H1 (cell line): ENCODE measurements around the gene LYPD6B. TPM values are rescaled to one million over a fixed set of nuclear protein-coding genes. Genes with fewer than 3 reads are reported as not detected.

Experiments used
- CTCF ChIA-PET: fragments of 300-600 bp; sonication (Branson Sonifier 250); formaldehyde crosslinking; loops from one replicate; lab custom pipeline; 2021; ENCODE audit not compliant: partially characterized antibody; lab: Charles Lee
- POLR2A ChIA-PET: fragments of 300-600 bp; sonication (Branson Sonifier 250); formaldehyde crosslinking; loops from one replicate; lab custom pipeline; 2021; ENCODE audit warnings: inconsistent platforms; ENCODE audit not compliant: partially characterized antibody; lab: Charles Lee
- DNase-seq, 2 experiments: peaks; one replicate each; pipeline versions ENCODE4 v3.0.0 to v3.0.0-alpha.2; 2010 to 2022; ENCODE audit warnings: low spot score in 2 of 2, low read depth in 1 of 2, mixed read lengths in 1 of 2
- FAIRE-seq: peaks from 2 replicates; lab custom pipeline; 2011; peaks lifted over from hg19 to GRCh38; lab: Jason Lieb, UNC
- H2AFZ ChIP-seq: 2 replicates; pipeline ENCODE4 v1.8.1; 2012; ENCODE audit warnings: low read length, inconsistent platforms
- H2AK5ac ChIP-seq: 2 replicates; pipeline ENCODE4 v1.6.1; 2013; ENCODE audit warnings: low read depth, low read length
- H2BK120ac ChIP-seq: replicated peaks from 2 replicates; pipeline ENCODE3; 2013; ENCODE audit warnings: low read depth, low read length, inconsistent platforms
- H2BK12ac ChIP-seq: 2 replicates; pipeline ENCODE4 v1.6.1; 2013; ENCODE audit warnings: low read depth, low read length
- H2BK15ac ChIP-seq: 2 replicates; pipeline ENCODE4 v1.6.1; 2013; ENCODE audit warnings: low read length
- H2BK20ac ChIP-seq: 2 replicates; pipeline ENCODE4 v1.6.1; 2013; ENCODE audit warnings: low read length
- H2BK5ac ChIP-seq: 2 replicates; pipeline ENCODE4 v1.6.1; 2013; ENCODE audit warnings: low read depth, low read length
- H3K14ac ChIP-seq: 2 replicates; pipeline ENCODE4 v1.6.1; 2013; ENCODE audit warnings: inconsistent platforms; ENCODE audit not compliant: insufficient read length
- H3K18ac ChIP-seq: 2 replicates; pipeline ENCODE4 v1.6.1; 2013; ENCODE audit warnings: low read length; ENCODE audit errors: extremely low read depth
- H3K23ac ChIP-seq: 2 replicates; pipeline ENCODE4 v1.6.1; 2013; ENCODE audit warnings: inconsistent platforms; ENCODE audit not compliant: insufficient read length
- H3K23me2 ChIP-seq: 2 replicates; pipeline ENCODE4 v1.6.1; 2013; ENCODE audit warnings: low read depth, low read length
- H3K27ac ChIP-seq: 2 replicates; pipeline ENCODE4 v1.6.1; 2011; ENCODE audit warnings: low read depth, low read length, inconsistent platforms
- H3K27me3 ChIP-seq, 4 experiments: replicated peaks in 1 of 4; 1 replicate in 1 of 4; 2 replicates in 3 of 4; pipeline versions ENCODE4 v1.6.1 to v1.8.1; 2011 to 2013; ENCODE audit warnings: low read length in 3 of 4, mild to moderate bottlenecking in 3 of 4, inconsistent platforms in 2 of 4, mixed read lengths in 2 of 4, moderate library complexity in 1 of 4; ENCODE audit not compliant: control insufficient read depth in 3 of 4, insufficient read depth in 3 of 4; ENCODE audit errors: extremely low read depth in 1 of 4
- H3K36me3 ChIP-seq, 4 experiments: 2 replicates each; pipeline versions ENCODE4 v1.6.1 to v1.8.1; 2011 to 2013; ENCODE audit warnings: mild to moderate bottlenecking in 4 of 4, low read length in 3 of 4, moderate library complexity in 2 of 4, control low read depth in 1 of 4, inconsistent platforms in 1 of 4; ENCODE audit not compliant: insufficient read depth in 4 of 4, control insufficient read depth in 2 of 4
- H3K4ac ChIP-seq: replicated peaks from 2 replicates; pipeline ENCODE3; 2013; ENCODE audit warnings: low read length, low read depth, mixed read lengths, inconsistent platforms; ENCODE audit not compliant: insufficient read length
- H3K4me1 ChIP-seq, 4 experiments: replicated peaks in 1 of 4; 1 replicate in 1 of 4; 2 replicates in 3 of 4; pipeline versions ENCODE4 v1.6.1 to v1.8.1; 2011 to 2013; ENCODE audit warnings: low read length in 3 of 4, inconsistent platforms in 2 of 4, mixed read lengths in 1 of 4; ENCODE audit not compliant: insufficient read depth in 4 of 4, control insufficient read depth in 3 of 4
- H3K4me2 ChIP-seq, 2 experiments: 2 replicates each; pipeline versions ENCODE4 v1.6.1 to v1.8.1; 2011 to 2013; ENCODE audit warnings: low read depth in 2 of 2, low read length in 2 of 2, control low read depth in 1 of 2, inconsistent platforms in 1 of 2, mild to moderate bottlenecking in 1 of 2; ENCODE audit not compliant: insufficient read depth in 1 of 2
- H3K4me3 ChIP-seq, 4 experiments: fragments of 200-600, 300-600 bp in 1 of 4; sonication (generic), shearing (Covaris generic), sonication (Bioruptor Twin) in 1 of 4; 2 replicates each; pipeline versions ENCODE4 v1.5.1 to v1.8.1; 2011 to 2016; ENCODE audit warnings: low read length in 4 of 4, low read depth in 3 of 4, control low read depth in 2 of 4, inconsistent platforms in 2 of 4, mild to moderate bottlenecking in 2 of 4, mixed read lengths in 1 of 4, moderate library complexity in 1 of 4; ENCODE audit not compliant: insufficient read depth in 2 of 4; ENCODE audit errors: extremely low read depth in 1 of 4
- H3K56ac ChIP-seq: replicated peaks from 2 replicates; pipeline ENCODE3; 2013; ENCODE audit warnings: low read depth, mild to moderate bottlenecking, mixed read lengths, low read length, inconsistent platforms; ENCODE audit not compliant: insufficient read length
- H3K79me1 ChIP-seq: 2 replicates; pipeline ENCODE4 v1.6.1; 2013; ENCODE audit warnings: low read depth, low read length, control low read depth
- H3K79me2 ChIP-seq, 2 experiments: 2 replicates each; pipeline versions ENCODE4 v1.6.1 to v1.8.1; 2012 to 2013; ENCODE audit warnings: low read length in 2 of 2, mild to moderate bottlenecking in 2 of 2, inconsistent platforms in 1 of 2; ENCODE audit not compliant: insufficient read depth in 2 of 2, control insufficient read depth in 1 of 2
- H3K9ac ChIP-seq, 4 experiments: replicated peaks in 1 of 4; 1 replicate in 1 of 4; 2 replicates in 3 of 4; pipeline versions ENCODE4 v1.6.1 to v1.8.1; 2011 to 2013; ENCODE audit warnings: low read depth in 3 of 4, low read length in 3 of 4, control low read depth in 2 of 4, mild to moderate bottlenecking in 2 of 4, moderate library complexity in 2 of 4, inconsistent platforms in 1 of 4; ENCODE audit errors: extremely low read depth in 1 of 4
- H3K9me3 ChIP-seq, 2 experiments: 2 replicates each; pipeline versions ENCODE4 v1.6.1 to v1.8.1; 2012 to 2013; ENCODE audit warnings: mild to moderate bottlenecking in 2 of 2, moderate library complexity in 2 of 2, control low read depth in 1 of 2, inconsistent platforms in 1 of 2, low read depth in 1 of 2, low read length in 1 of 2, mixed read lengths in 1 of 2; ENCODE audit not compliant: insufficient read depth in 2 of 2
- H4K20me1 ChIP-seq, 2 experiments: replicated peaks in 1 of 2; 2 replicates each; pipeline versions ENCODE3 to v1.8.1; 2011 to 2013; ENCODE audit warnings: inconsistent platforms in 2 of 2, low read length in 2 of 2, mild to moderate bottlenecking in 1 of 2; ENCODE audit not compliant: insufficient read depth in 2 of 2, control insufficient read depth in 1 of 2
- H4K5ac ChIP-seq: 2 replicates; pipeline ENCODE4 v1.6.1; 2013; ENCODE audit warnings: low read length, low read depth, mixed read lengths, inconsistent platforms; ENCODE audit not compliant: insufficient read length
- H4K8ac ChIP-seq: 2 replicates; pipeline ENCODE4 v1.8.0; 2013; ENCODE audit warnings: mild to moderate bottlenecking, moderate library complexity, low read length, inconsistent platforms; ENCODE audit not compliant: insufficient read depth; ENCODE audit errors: extremely low read depth
- H4K91ac ChIP-seq: replicated peaks from 2 replicates; pipeline ENCODE3; 2013; ENCODE audit warnings: low read length, mixed read lengths, inconsistent platforms; ENCODE audit not compliant: insufficient read length
- FOSL1 ChIP-seq: IDR thresholded peaks from 2 replicates; pipeline ENCODE4 v1.6.1; 2011; ENCODE audit warnings: mild to moderate bottlenecking, low read depth, low read length, moderate library complexity; ENCODE audit not compliant: insufficient read depth
- RAD21 ChIP-seq, 2 experiments: IDR thresholded peaks in 1 of 2; conservative IDR thresholded peaks in 1 of 2; 2 replicates each; pipeline ENCODE4 v1.6.1; 2011; ENCODE audit warnings: low read depth in 2 of 2, low read length in 2 of 2, improper control_type of control experiment in 1 of 2, inconsistent platforms in 1 of 2, mild to moderate bottlenecking in 1 of 2, moderate library complexity in 1 of 2
- YY1 ChIP-seq: IDR thresholded peaks from 2 replicates; pipeline ENCODE4 v1.6.1; 2011; ENCODE audit warnings: low read depth, mild to moderate bottlenecking, low read length
- WGBS, 2 experiments: shearing (Covaris generic) in 1 of 2; methylation state at CpG; one replicate each; pipeline versions ENCODE4 v1.1.6 to v1.1.7; 2013 to 2015; ENCODE audit warnings: low lambda C conversion rate in 2 of 2, mixed read lengths in 2 of 2, inconsistent platforms in 1 of 2, low coverage in 1 of 2, missing lambda C conversion rate in 1 of 2; ENCODE audit not compliant: insufficient replicate concordance in 2 of 2, insufficient coverage in 1 of 2, insufficient read length in 1 of 2; ENCODE audit errors: extremely low coverage in 1 of 2, missing lambda C conversion rate in 1 of 2; 5-methylcytosine and 5-hydroxymethylcytosine counted together
- polyA plus RNA-seq, 7 experiments: library from polyadenylated mRNA; depleted of rRNA in 3 of 7; stranded (reverse) in 5 of 7; unstranded in 2 of 7; fragments of >200 nt in 5 of 7; fragments of 200-250 nt in 2 of 7; gene quantifications; 1 replicate in 5 of 7; 2 replicates in 1 of 7; 4 replicates in 1 of 7; pipeline versions ENCODE4 v1.2.1 to v1.2.3, GENCODE V29; 2011 to 2013; ENCODE audit warnings: missing spikeins in 2 of 7, mixed read lengths in 2 of 7
- total RNA-seq: library from RNA; stranded (reverse); fragmentation: NEBNext Ultra II Directional; extraction: Animal tissue kit (Norgen Biotek cat#: 25700); gene quantifications from 2 replicates; pipeline ENCODE4 v1.2.1, GENCODE V29; 2021
- TF ChIP-seq, protein P1 (sequence below), 3 experiments: IDR thresholded peaks; 1 replicate in 2 of 3; 2 replicates in 1 of 3; pipeline versions ENCODE4 v1.5.1 to v1.6.1; 2011; ENCODE audit warnings: low read length in 3 of 3, mild to moderate bottlenecking in 3 of 3, inconsistent platforms in 2 of 3, low read depth in 1 of 3, moderate library complexity in 1 of 3; ENCODE audit not compliant: insufficient read depth in 1 of 3; ENCODE audit errors: control extremely low read depth in 1 of 3

LYPD6B gene
- total and polyA plus RNA-seq, 2 of the 8 experiments (the other 6 are each of a cell fraction or from before 2014, with no cell fraction given): 2.2 to 3.5 TPM

DNA sequence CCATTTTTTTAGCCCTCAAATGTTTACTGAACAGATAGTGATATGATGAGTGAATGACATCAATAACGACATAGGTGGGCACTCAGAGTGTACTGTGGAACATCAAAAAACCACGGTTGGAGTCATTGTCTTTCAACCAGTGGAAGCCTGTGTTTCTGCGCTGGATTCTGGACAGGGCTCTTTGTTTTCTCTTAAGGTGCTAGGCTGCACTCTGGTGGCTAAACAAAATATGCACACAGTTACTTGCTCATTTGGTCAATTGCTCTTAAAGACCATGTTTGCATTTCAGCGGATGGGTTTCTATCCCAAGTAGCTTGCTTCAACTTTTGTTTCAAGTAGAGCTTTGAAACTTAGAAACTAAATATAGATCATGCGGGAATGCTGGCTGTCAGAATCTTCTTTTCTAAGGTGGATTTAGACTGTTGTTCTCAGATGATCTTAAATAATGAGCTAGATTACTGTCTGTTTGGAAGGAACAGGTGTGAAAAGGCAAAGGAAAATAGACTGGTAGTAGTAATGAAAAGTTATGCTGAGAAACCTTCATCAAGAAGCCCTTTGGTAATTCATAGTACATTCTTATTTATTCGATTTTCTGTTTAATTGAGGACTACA lies 48.5 kb upstream of the LYPD6B start:
- Histone ChIP-seq H2BK15ac (no peak overlapping the region), H3K14ac (no peak overlapping the region), H3K18ac (no peak overlapping the region), H3K23ac (no peak overlapping the region), H3K9me3 (no peaks in the 10 kb centered on the region), H3K4ac (no peak overlapping the region), H2BK120ac (no peak overlapping the region), H3K79me1 (no peaks in the 10 kb centered on the region), H2BK20ac (no peak overlapping the region), H3K56ac (no peak overlapping the region), H4K5ac (no peak overlapping the region), H2AK5ac (no peak overlapping the region), H2AFZ (no peak overlapping the region), H3K36me3 (peaks cover 4 to 27% (median 17%) of the 10 kb centered on the region in 4 experiments), H3K27me3 (no peaks in the 10 kb centered on the region), H2BK5ac (no peak overlapping the region), H4K8ac (no peak overlapping the region), H4K91ac (no peak overlapping the region), H3K23me2 (no peaks in the 10 kb centered on the region), H3K4me1 (no peaks in the 10 kb centered on the region), H2BK12ac (no peak overlapping the region), H3K4me3 (no peak overlapping the region), H3K79me2 (no peaks in the 10 kb centered on the region), H4K20me1 (no peaks in the 10 kb centered on the region), H3K4me2 (no peak overlapping the region), H3K27ac (no peak overlapping the region), H3K9ac (no peak overlapping the region)
- TF ChIP-seq FOSL1 (no peak), YY1 (no peak), RAD21 (IDR thresholded peaks at IDR 0.05 in 1 of 2, conservative IDR thresholded peaks at IDR 0.05 in 1 of 2; ENCODE audit: low read depth in 2 of 2, low read length in 2 of 2) (peak; percentile 82 to 85)
- TF ChIP-seq, protein P1, sequence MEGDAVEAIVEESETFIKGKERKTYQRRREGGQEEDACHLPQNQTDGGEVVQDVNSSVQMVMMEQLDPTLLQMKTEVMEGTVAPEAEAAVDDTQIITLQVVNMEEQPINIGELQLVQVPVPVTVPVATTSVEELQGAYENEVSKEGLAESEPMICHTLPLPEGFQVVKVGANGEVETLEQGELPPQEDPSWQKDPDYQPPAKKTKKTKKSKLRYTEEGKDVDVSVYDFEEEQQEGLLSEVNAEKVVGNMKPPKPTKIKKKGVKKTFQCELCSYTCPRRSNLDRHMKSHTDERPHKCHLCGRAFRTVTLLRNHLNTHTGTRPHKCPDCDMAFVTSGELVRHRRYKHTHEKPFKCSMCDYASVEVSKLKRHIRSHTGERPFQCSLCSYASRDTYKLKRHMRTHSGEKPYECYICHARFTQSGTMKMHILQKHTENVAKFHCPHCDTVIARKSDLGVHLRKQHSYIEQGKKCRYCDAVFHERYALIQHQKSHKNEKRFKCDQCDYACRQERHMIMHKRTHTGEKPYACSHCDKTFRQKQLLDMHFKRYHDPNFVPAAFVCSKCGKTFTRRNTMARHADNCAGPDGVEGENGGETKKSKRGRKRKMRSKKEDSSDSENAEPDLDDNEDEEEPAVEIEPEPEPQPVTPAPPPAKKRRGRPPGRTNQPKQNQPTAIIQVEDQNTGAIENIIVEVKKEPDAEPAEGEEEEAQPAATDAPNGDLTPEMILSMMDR (IDR thresholded peaks at IDR 0.05; ENCODE audit: control extremely low read depth in 1 of 3, insufficient read depth in 1 of 3, low read depth in 1 of 3, low read length in 3 of 3): peak in 2 of 3 experiments; percentile 58 to 62; a peak in 3 of 4 replicates
- FAIRE-seq (peak; percentile 84), DNase-seq (no peak)
- CTCF ChIA-PET: interaction anchor here (0.7 to 2.6 kb wide), 22 partner anchors 8 to 435 kb away, joined by 3 to 9 read pairs (median 3); no protein-coding TSS in a partner anchor
- POLR2A ChIA-PET: no interaction called here
- 81% methylated on average over 6 of the region's 6 CpGs; no CpG with 5 or more reads in 1 of the 2 experiments for WGBS, 2 experiments
